Gastroesophageal sphincter (tissue), 3 donors: Measurements from ENCODE around the gene UGT1A5.

Experiments used
- CTCF ChIP-seq, 4 experiments: fragments of 200-600 bp in 2 of 4; fragments of 450-650 bp in 2 of 4; sonication (generic) in 1 of 4; IDR thresholded peaks; one replicate each; pipeline ENCODE4 v1.5.1; 2017 to 2019; ENCODE audit warnings: antibody characterized with exemption in 4 of 4, mild to moderate bottlenecking in 2 of 4, moderate library complexity in 2 of 4
- EP300 ChIP-seq: sonication (generic); formaldehyde crosslinking; IDR thresholded peaks from one replicate; pipeline ENCODE4 v1.6.1; 2017; ENCODE audit warnings: antibody characterized with exemption, mild to moderate bottlenecking

- no peak for TF ChIP-seq CTCF (IDR thresholded peaks at IDR 0.05)
- TF ChIP-seq EP300, result no peak
Observed at GRCh38 chr2:233671290-233672161, 41.2 kb upstream of the UGT1A5 start, which contains the start of gene UGT1A9.
